GM18508 (cell line): ENCODE results near the gene GOPC.

Source experiments
- ATAC-seq: cut with Tn5 transposase; IDR thresholded peaks from one replicate; pipeline ENCODE4 v1.9.1; 2021; ENCODE audit warnings: moderate number of reproducible peaks; ENCODE audit not compliant: insufficient read depth, unreplicated experiment

GOPC gene

GRCh38 chr6:117552618-117553017 lies 49.7 kb downstream of the GOPC start:
- no peak for ATAC-seq

- ATAC-seq, result no peak
These were observed 51.6 kb downstream of the GOPC start for GRCh38 chr6:117550618-117551242.

GRCh38 chr6:117550078-117550600 lies 52.2 kb downstream of the GOPC start:
- ATAC-seq, result no peak

GRCh38 chr6:117549611-117550010 lies 52.7 kb downstream of the GOPC start:
- ATAC-seq, result no peak

- no peak for ATAC-seq
These were observed 53.5 kb downstream of the GOPC start for GRCh38 chr6:117548797-117549301.

- ATAC-seq, result no peak
These were observed 54.4 kb downstream of the GOPC start for GRCh38 chr6:117547688-117548621.

- ATAC-seq, result no peak
These were observed 55.6 kb downstream of the GOPC start for GRCh38 chr6:117546674-117547073.

GRCh38 chr6:117545161-117545595 lies 57.1 kb downstream of the GOPC start:
- ATAC-seq, result no peak

- ATAC-seq, result no peak
These were observed 57.6 kb downstream of the GOPC start for GRCh38 chr6:117544716-117545115.

GRCh38 chr6:117542493-117542892 lies 59.8 kb downstream of the GOPC start:
- no peak for ATAC-seq

- ATAC-seq, result no peak
These were observed 61.6 kb downstream of the GOPC start for GRCh38 chr6:117540670-117541069.

GRCh38 chr6:117538615-117539014 lies 63.7 kb downstream of the GOPC start:
- ATAC-seq, result no peak

- no peak for ATAC-seq
These were observed 66.0 kb downstream of the GOPC start for GRCh38 chr6:117536317-117536716.

- no peak for ATAC-seq
These were observed 67.3 kb downstream of the GOPC start for GRCh38 chr6:117534974-117535373.

- ATAC-seq, result no peak
These were observed 68.5 kb downstream of the GOPC start for GRCh38 chr6:117533775-117534174.

- ATAC-seq, result no peak
These were observed 70.2 kb downstream of the GOPC start for GRCh38 chr6:117531809-117532725.

GRCh38 chr6:117531346-117531745 lies 71.0 kb downstream of the GOPC start:
- ATAC-seq, result no peak

GRCh38 chr6:117530467-117531242 lies 71.7 kb downstream of the GOPC start:
- no peak for ATAC-seq

- ATAC-seq, result no peak
These were observed 76.7 kb downstream of the GOPC start for GRCh38 chr6:117525607-117526006.
